Femur (tissue), 1 donor: ENCODE measurements around the gene PTPRJ.

ENCODE experiments used
- DNase-seq: peaks from one replicate; pipeline ENCODE4 v3.0.0-alpha.2; 2017

PTPRJ gene

DNA sequence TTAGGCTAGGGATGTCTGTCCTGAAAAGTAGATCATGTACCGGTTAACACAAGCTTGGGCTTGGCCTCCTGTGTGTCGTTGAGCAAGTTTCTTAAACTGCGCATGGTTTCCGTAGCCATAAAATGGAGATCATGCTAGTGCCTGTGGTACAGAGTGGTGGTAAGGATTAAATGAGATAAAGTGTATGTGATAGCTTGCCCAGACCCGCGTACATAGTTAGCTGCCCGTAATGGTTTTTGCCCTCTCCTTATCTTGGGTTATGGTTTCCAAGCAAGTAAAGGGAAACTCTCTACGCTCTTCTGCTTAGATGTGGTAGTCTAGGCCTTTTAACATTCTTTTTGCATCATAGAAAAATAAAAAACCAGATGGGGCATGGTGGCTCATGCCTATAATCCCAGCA, 11.0 kb upstream of the PTPRJ start:
- DNase-seq, result no peak

DNA sequence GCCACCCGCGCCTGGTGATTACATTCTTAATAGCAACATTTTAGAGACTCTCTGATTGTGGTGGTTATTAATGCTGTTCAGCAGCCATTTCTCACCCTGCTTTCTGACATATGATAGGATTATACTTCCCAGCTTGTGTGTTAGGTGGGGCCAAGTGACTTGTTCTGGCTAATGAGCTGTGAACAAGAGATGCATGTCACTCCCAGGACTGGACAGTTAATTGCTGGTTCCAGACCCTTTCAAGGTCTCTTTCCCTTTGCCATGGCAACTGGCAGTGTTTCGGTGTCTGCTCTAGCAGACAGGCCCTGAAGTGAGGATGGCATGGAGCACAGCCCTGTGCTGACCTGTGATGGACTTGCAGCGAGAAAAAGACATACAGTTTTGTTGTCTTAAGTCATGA, 8.9 kb upstream of the PTPRJ start:
- no peak for DNase-seq

- DNase-seq, result no peak
Measured at GRCh38 chr11:47973173-47973572, 7.2 kb upstream of the PTPRJ start.

- DNase-seq, result no peak
Measured at GRCh38 chr11:47976931-47977330, 3.4 kb upstream of the PTPRJ start.

- no peak for DNase-seq
Measured at GRCh38 chr11:47977623-47978022, 2.7 kb upstream of the PTPRJ start.

DNA sequence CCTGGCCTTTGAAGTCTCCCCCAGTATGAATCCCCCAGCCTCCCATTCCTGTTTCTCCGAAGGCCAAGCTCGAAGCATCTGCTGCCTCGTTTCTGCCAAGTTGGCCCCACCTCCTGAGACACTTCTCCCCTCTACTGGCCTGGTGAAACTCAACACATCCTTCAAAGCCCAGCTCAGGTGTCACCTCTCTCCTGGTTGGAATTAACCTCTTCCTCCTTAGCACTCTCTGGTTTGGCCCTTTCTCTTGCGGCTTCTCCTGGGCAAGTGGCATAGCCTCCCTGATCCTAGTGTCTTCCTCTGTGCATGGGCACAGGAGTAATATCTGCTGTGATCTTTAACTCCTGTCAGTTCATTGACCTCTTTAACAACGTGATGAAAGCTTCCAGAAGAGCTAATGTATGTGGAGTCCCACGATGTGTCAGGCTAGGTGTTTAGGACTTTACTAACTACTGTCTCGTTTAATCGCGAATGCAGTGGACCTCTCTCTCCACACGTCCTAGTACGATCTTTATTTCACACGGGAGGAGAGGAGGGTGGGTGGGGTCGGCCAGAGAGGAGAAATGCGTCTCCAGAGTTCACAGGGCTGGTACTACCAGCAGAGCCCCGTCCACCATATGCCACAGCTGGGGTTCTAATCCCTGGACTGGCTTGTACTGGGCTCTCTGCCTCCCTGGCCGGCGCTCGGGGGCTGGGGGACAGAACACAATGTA, 826 bp upstream of the PTPRJ start:
- DNase-seq, result peak; percentile 40

DNA sequence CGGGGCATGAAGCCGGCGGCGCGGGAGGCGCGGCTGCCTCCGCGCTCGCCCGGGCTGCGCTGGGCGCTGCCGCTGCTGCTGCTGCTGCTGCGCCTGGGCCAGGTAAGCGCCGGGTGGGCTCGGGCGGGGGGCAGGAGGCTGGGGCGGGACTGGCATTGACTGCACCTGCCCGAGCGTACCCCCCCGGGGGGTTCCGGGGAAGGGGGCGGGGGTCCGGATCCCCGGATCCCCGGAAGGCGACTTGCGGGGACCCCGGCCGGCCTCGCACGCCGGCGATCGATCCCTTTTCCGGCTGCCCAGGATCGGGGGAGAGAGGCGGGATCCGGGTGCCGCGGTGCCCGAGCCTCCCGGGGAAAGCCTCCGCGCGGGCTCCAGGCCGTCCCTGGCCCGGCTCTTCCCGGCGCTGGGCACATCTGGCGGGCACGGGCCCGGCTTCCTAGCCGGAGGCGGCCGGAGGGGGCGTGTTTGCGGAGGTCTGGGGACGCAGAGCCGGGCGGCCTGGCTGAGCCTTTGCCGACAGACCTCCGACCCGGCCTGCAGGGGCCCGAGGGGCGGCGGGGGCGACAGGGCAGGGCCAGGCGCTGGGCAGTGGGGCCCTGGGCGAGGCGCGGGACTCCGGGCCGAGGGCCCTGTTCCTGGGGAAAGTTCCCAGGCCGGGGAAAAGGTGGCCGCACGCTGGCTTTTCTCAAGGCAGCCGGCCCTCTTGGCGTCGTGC, 705 bp downstream of the PTPRJ start:
- peak; percentile 53 for DNase-seq

DNA sequence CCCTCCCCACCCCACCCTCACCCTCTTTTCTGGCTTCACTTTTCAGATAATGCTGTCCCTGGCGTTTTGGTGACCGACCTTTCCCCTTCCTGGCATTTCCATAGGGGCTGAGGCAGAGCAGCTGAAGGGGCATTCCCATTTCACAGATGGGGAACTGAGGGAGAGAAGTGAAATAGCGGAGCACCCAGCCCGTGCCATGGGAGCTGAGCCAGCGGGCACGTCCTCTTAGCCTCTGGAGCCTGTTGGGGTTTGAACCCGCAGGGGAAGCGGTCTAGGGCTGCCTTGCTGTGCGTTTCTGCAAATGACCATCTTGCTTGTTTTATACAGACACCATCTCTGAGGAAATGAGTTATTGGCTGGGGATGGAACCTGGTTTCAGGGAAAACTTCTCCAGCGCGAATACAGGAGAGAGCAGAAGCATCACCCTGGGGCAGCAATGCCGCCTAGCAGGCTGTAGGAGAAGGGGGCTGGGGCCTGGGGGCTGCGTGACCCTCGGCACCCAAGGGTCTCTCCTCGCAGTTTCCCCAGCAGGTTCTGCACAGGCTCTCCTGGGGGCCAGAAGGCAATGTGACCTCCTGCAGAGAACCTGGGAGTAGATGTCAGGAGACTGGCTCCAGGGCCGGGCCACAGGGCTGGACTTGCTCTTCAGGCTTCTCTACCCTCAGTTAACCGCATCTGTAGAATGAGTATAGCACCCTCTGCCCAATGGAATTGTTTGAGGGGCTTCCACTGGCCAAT, 1.5 kb downstream of the PTPRJ start:
- DNase-seq, result peak; percentile 28

DNA sequence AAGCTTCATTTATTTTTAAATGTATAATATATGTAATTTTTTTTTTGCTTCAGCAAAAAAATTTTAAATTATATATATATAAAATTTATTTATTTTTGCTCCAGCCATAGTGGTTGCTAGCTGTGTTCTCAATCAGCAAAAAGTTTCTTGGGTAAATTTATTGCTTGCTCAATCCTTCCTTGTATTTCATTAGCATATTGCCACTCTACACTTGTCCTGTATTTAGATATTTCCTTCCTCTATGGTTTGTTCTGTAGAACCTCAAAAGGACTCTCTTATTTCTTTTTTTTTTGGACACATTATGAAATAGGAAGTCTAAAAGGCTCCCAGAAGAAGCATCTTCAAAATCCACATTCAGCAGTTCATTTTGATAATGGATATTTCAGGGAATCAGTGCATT, 2.3 kb downstream of the PTPRJ start:
- DNase-seq, result no peak

GRCh38 chr11:47983464-47984397, 3.4 kb downstream of the PTPRJ start:
- no peak for DNase-seq

DNA sequence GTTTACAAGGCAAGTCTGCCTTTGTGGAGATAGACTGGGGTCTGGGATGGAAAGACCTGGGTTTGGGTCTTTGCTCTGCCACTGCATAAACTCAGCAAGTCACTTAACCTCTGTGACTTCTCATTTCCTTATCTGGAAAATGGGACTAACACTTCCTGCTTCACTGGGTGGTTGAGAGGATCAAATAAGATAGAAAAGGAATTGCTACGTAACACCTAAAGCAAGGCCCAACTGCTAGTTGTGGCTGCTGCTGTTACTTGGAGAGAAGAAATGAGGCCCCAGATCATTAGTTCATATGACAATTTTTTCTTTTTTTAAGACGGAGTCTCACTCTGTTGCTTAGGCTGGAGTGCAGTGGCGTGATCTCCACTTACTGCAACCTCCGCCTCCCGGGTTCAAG, 5.9 kb downstream of the PTPRJ start:
- DNase-seq, result no peak

- no peak for DNase-seq
Measured at GRCh38 chr11:47986742-47987141, 6.4 kb downstream of the PTPRJ start.

DNA sequence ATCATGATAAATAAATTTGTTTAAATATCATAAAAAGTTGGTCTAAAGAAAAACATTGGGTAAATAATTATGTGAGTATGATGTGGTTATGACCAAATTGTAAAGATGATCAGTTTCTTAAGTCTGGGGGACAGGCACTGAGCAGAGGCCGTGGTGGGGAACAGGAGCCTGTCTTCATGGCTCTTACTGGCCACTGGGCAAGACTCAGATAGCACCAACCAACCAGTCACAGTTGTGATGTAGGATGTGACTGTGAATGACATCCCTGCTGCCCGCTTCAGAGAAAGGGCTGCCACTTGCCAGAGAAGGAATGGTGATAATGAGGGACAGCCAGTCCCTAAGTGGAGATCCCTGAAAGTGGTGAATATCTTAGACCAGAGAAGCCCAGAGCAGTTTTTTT, 7.0 kb downstream of the PTPRJ start:
- DNase-seq, result no peak

GRCh38 chr11:47987781-47988180, 7.4 kb downstream of the PTPRJ start:
- DNase-seq, result no peak

GRCh38 chr11:47989779-47990178, 9.4 kb downstream of the PTPRJ start:
- no peak for DNase-seq

GRCh38 chr11:47991266-47991830, 11.0 kb downstream of the PTPRJ start:
- DNase-seq, result no peak

GRCh38 chr11:47991894-47992293, 11.5 kb downstream of the PTPRJ start:
- DNase-seq, result no peak

GRCh38 chr11:47992959-47993820, 12.8 kb downstream of the PTPRJ start:
- DNase-seq, result no peak

DNA sequence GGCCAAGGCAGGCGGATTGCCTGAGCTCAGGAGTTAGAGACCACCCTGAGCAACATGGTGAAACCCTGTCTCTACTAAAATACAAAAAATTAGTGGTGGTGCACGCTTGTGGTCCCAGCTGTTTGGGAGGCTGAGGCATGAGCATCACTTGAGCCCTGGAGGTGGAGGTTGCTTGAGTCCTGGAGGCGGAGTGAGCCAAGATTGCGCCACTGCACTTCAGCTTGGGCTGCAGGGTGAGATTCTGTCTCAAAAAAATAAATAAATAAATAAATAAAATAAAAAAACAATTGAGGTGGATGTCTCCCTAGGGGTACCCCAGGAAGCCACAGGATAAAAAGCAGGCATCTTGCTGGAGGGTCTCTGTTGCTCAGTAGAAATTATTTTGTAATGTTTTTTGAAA, 14.1 kb downstream of the PTPRJ start:
- no peak for DNase-seq

GRCh38 chr11:47995360-47995769, 15.0 kb downstream of the PTPRJ start:
- DNase-seq, result no peak
